Stimulated activated CD8-positive, alpha-beta memory T cell treated with anti-CD3 and anti-CD28 coated beads, Interleukin-4, amount 100 ng/mL, for 4 hours (primary cell): ENCODE data around the gene CSHL1.
"Not testable (repeated sequence)": the region's sequence is repeated elsewhere in the genome, so short reads cannot be mapped to it uniquely, and the experiment has no call there.

Experiments
- DNase-seq, 2 donors: peaks; one replicate each; pipeline ENCODE4 v3.0.0-alpha.2; 2020; ENCODE audit warnings: low read depth in 2 of 2, low spot score in 1 of 2

Gene CSHL1

GRCh38 chr17:63889026-63889848 is 21.8 kb downstream of the CSHL1 start:
- DNase-seq = not testable (repeated sequence)

GRCh38 chr17:63885119-63885518 is 25.9 kb downstream of the CSHL1 start:
- not testable (repeated sequence) for DNase-seq

DNA sequence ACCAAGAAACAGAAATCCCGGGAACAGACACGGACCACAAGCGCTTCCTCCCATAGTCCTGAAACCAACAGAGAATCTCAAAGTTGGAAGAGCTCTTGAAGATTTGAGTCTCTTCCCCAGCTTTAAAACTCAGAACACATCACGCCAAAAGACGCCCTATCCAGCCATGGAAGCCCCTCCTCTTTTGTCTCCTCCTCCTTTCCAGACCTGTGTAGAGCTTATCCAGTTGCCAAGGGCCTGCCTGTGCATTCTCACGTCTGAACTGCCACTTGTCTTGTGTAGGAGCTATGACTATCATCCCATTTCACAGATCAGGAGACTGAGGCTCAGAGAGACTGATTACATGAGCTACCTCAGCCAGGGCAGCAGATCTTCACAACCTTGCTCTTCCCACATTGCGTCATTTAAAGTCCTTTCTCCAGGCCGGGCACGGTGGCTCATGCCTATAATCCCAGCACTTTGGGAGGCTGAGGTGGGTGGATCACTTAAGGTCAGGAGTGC is 28.4 kb downstream of the CSHL1 start:
- not testable (repeated sequence) for DNase-seq

GRCh38 chr17:63881935-63882601 is 29.0 kb downstream of the CSHL1 start, which contains the start of gene GH2:
Gene GH2, minus strand, starts transcription at chr17:63881944. Its CDS starts 143 bp downstream, at chr17:63881801.
- peak; percentile 11 to 24 for DNase-seq

GRCh38 chr17:63881337-63881736 is 29.7 kb downstream of the CSHL1 start:
- not testable (repeated sequence) for DNase-seq

- DNase-seq = no peak
These were observed 30.4 kb downstream of the CSHL1 start for GRCh38 chr17:63880706-63881105.

DNA sequence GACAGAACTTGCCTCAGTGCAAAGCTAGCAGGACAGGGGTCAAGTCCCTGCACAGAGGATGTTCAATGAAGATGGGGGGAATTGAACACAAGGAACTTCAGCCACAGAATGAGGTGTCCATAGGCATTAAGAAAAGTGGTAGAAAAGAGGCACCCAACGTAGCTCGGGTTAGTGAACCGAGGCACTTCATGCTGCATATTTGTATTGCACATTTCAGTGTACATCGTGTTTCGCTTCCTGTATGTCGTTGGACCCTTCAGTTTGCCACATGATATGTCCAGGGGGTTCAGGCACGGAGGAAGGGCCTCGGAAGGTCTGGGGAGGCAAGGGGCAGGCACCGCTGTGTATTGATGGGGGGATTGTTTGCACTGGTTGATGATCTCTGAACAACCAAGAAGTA is 32.6 kb downstream of the CSHL1 start:
- DNase-seq = not testable (repeated sequence)

DNA sequence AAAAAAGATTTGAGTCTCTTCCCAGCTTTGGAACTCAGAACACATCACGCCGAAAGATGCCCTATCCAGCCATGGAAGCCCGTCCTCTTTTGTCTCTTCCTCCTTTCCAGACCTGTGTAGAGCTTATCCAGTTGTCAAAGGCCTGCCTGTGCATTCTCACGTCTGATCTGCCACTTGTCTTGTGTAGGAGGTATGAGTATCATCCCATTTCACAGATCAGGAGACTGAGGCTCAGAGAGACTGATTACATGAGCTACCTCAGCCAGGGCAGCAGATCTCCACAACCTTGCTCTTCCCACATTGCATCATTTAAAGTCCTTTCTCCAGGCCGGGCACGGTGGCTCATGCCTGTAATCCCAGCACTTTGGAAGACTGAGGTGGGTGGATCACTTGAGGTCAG is 36.4 kb downstream of the CSHL1 start:
- not testable (repeated sequence) for DNase-seq

DNA sequence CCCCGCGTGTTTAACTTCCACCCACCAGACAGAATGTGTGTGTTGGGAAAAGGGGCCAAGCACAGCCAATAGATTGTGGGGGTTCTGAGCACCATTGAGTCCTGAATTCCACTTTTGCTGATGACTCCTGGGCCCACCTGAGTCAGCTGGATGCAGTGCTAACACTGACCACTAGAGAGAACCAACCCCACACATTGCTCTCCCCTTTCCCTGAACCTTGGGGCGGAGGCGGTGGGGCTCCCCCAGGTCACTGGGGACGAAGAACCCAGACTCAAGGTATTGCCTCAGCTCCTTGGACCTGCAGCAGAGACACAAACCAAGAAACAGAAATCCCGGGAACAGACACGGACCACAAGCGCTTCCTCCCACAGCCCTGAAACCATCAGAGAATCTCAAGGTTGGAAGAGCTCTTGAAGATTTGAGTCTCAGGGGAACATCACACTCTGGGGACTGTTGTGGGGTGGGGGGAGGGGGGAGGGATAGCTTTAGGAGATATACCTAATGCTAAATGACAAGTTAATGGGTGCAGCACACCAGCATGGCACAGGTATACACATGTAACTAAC is 36.9 kb downstream of the CSHL1 start:
- not testable (repeated sequence) for DNase-seq

GRCh38 chr17:63873577-63873976 is 37.5 kb downstream of the CSHL1 start, which contains the start of gene CSH2:
Gene CSH2, minus strand, starts transcription at chr17:63873677. Its CDS starts 63 bp downstream, at chr17:63873614.
- DNase-seq = not testable (repeated sequence)

GRCh38 chr17:63871646-63872365 is 39.3 kb downstream of the CSHL1 start:
- not testable (repeated sequence) for DNase-seq

DNA sequence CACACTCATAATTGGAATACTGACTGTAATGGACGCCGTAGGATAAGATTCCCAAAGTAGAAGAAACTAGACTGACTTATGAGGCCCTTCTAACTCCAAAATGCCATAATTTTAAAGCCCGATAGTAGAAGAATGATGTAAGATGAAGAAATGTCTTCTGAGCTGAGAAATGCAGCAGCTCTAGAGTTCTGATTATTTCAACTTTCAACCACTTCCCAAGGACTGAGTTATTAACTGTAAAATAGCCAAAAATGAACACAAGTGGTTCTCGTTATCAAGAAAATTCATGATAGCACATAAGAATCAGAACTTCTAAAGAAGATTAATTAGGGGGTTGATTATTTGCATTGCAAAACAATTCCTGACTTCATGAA is 40.8 kb downstream of the CSHL1 start:
- DNase-seq = not testable (repeated sequence)

DNA sequence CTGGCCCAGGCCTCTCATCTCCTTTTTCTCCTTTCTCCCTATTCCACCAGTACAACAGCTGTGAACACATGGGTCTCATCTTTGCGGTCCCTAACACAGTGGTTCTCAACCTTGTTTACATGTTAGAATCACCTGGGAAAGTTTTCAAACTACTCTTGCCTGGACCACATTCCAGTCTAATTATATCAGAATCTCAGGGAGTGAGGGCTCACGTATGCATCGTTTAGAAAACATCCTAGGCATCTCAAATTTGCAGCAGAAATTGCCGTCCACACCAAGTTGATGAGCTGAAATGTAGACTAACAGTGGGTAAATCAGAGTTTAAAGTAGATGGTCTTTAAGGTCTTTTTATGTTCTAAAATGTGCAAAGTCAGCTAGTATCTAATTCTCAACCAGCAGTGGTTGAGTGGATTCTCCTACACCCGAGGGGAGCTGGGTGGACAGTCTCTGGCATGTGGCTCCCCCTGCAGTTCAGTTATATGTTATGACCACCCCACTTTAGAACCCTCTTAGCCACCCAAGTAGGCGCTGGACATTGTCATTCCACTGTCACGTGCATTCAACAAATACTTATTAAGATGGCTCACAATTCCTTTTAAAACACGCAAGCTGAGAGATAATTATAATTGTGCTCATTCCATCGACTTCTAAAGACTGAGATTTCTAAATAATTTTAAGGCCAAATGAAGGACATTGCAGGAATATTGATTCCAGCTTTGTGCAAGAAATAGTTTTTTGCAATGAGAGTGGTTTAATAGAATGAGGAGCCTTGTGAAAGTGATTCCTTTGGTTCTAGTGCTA is 41.4 kb downstream of the CSHL1 start:
- DNase-seq = not testable (repeated sequence)

- not testable (repeated sequence) for DNase-seq
These were observed 44.4 kb downstream of the CSHL1 start for GRCh38 chr17:63866625-63867024.
